DMS79 (cell line): ENCODE measurements around the gene RIPOR3.
"Not testable (repeated sequence)": the region's sequence is repeated elsewhere in the genome, so short reads cannot be mapped to it uniquely, and the experiment has no call there.

ENCODE experiments used
- DNase-seq: peaks from one replicate; lab custom pipeline; 2025; lab: John Stamatoyannopoulos, UW

The RIPOR3 gene

GRCh38 chr20:50632236-50632635, 59.1 kb downstream of the RIPOR3 start:
- DNase-seq = no peak

GRCh38 chr20:50630578-50631263, 60.6 kb downstream of the RIPOR3 start:
- no peak for DNase-seq

GRCh38 chr20:50629670-50630045, 61.7 kb downstream of the RIPOR3 start:
- no peak for DNase-seq

- DNase-seq = no peak
These were observed 62.3 kb downstream of the RIPOR3 start for GRCh38 chr20:50628853-50629669.

- DNase-seq = no peak
These were observed 63.0 kb downstream of the RIPOR3 start for GRCh38 chr20:50628332-50628731.

- no peak for DNase-seq
These were observed 63.6 kb downstream of the RIPOR3 start for GRCh38 chr20:50627747-50628146.

- DNase-seq = no peak
These were observed 65.2 kb downstream of the RIPOR3 start for GRCh38 chr20:50625986-50626677.

GRCh38 chr20:50624351-50625016, 66.9 kb downstream of the RIPOR3 start:
- DNase-seq = peak; percentile 81

- no peak for DNase-seq
These were observed 70.2 kb downstream of the RIPOR3 start for GRCh38 chr20:50621068-50621665.

GRCh38 chr20:50620459-50620858, 70.9 kb downstream of the RIPOR3 start:
- not testable (repeated sequence) for DNase-seq

GRCh38 chr20:50618537-50618936, 72.8 kb downstream of the RIPOR3 start:
- DNase-seq = no peak

- no peak for DNase-seq
These were observed 74.3 kb downstream of the RIPOR3 start for GRCh38 chr20:50617022-50617421.

- no peak for DNase-seq
These were observed 75.9 kb downstream of the RIPOR3 start for GRCh38 chr20:50615407-50615806.

GRCh38 chr20:50613438-50614169, 77.7 kb downstream of the RIPOR3 start:
- no peak for DNase-seq

GRCh38 chr20:50611128-50611810, 80.1 kb downstream of the RIPOR3 start:
- no peak for DNase-seq

GRCh38 chr20:50610212-50610718, 81.1 kb downstream of the RIPOR3 start:
- DNase-seq = no peak

- DNase-seq = no peak
These were observed 81.8 kb downstream of the RIPOR3 start for GRCh38 chr20:50609438-50609989.

- DNase-seq = no peak
These were observed 82.6 kb downstream of the RIPOR3 start for GRCh38 chr20:50608750-50609104.

GRCh38 chr20:50607850-50608749, 83.2 kb downstream of the RIPOR3 start:
- DNase-seq = no peak
